HG02885 (cell line): Measurements from ENCODE around the gene BCDIN3D.
"Not testable (repeated sequence)": the region's sequence is repeated elsewhere in the genome, so short reads cannot be mapped to it uniquely, and the experiment has no call there.

Source experiments
- ATAC-seq: cut with Tn5 transposase; IDR thresholded peaks from one replicate; pipeline ENCODE4 v1.9.1; 2021; ENCODE audit warnings: mild to moderate bottlenecking; ENCODE audit not compliant: unreplicated experiment, poor library complexity

The BCDIN3D gene, protein sequence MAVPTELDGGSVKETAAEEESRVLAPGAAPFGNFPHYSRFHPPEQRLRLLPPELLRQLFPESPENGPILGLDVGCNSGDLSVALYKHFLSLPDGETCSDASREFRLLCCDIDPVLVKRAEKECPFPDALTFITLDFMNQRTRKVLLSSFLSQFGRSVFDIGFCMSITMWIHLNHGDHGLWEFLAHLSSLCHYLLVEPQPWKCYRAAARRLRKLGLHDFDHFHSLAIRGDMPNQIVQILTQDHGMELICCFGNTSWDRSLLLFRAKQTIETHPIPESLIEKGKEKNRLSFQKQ

DNA sequence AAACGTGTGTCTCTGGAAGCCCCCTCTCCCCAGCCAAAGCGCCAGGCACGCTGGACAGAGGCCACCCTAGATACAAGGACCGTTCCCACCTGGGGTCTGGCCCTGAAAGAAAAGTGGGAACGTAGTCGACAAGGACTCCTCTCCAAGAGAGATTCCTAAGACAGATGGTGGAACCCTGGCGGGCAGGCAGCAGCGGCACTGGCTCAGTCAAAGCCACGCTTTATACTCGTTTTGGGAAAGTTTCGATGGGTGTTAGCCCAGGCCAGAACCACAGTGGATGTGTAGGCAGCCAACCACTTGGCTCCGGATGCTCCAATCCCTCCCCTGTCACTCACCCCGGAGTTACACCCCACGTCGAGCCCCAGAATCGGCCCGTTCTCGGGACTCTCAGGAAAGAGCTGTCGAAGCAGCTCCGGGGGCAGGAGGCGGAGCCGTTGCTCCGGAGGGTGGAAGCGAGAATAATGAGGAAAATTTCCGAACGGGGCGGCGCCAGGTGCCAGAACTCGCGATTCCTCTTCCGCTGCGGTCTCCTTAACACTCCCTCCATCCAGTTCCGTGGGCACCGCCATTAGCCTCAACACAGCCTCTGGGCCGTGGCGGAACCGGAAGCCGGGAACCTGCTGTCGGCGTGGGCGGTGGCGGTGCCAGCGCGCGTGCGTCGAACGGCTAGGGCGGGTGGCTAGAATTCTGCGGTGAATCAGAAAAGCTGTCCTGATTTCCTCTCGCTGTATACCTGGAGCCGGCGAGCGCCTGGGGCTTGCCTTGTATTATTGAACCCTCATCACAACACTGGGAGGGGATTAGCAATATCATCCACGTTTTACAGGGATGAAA is at the start of gene BCDIN3D:
Gene BCDIN3D (minus strand): TSS at position 588 of the 834 bp plus-strand sequence. CDS start 19 bp downstream, at position 569.
- peak; percentile 92 for ATAC-seq

DNA sequence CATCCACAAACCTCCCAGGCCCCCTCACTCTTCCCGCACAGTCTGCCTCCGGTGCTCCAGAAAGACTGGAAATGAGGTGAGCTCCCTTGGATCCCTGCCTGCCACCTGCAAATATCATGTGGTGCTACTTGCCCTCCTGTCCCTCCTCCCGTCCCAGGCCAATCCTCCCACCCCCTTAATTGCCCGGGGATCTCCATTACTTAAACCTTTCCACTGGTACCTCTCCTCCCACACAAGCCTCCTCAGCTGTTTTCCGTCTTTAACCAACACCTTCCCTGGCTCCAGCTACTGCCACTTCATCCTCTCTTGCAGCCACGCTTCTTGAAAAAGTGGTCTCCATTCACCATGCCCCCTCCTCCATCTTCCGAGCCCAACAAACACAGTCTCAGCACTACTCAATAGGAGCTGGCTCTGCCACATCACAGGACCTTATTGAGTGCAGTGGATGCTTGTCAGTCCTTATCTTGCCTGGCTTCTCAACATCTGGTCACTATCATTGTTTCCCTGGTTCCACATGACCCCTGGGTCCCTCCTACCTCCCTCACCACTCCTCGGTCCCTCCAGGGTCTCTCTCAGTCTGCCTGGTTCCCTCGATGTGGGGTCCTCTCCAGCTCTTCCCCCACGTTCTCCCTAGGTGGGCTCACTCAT is 49.3 kb upstream of the BCDIN3D start:
- no peak for ATAC-seq

DNA sequence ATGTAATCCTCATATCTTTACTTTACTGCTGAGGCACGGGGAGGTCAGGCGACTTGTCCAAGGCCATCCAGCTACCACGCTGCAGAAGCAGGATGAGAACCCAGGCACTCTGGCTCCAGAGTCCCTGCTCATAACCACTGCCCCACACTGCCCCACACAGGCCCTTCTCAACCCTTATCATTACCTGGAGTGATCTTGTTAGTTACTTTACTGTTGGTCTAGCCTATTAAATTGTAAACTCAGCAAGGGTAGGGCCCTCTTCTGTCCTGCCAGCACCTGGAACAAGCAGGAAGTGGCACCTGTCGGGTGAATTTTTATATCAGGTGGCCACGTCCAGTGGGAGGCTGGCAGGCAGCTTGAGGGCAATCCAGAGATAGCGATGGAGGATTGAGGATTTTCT is 48.6 kb upstream of the BCDIN3D start:
- no peak for ATAC-seq

DNA sequence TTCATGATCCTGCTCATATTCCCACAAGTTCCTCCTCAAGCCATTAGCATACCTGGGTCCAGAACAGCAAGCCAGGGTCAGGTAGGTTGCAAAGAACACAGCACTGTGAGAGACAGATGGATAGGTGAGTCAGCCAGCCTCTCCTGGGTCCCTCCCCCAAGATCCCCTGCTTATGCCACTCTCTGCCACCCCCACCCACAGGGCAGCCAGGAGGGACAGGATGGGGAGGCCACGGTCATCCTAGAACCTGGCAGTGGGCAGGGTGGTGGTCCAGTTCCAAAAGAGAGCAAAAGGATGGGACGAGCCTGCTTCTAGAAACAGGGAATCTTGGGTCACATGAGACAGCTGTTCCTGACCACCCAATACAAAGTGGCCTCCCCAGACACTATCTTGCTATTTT is 48.1 kb upstream of the BCDIN3D start:
- no peak for ATAC-seq

DNA sequence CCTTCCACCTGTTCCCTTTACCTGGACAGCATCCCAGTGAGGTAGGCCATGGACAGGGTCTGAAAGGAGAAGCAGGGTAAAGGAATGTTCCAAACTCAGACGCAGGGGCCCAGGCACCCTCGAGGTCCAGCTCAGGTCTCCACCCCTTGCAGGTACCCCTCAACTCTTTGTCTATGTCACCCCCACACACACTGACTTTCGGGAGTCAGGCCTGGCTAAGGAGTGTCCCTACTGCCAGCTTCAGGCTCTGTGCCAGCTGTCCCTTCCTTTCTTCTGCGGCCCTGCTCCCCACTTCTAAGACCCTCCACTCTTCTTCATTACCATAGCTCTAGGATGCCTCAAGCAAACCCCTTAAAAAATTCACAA is 47.2 kb upstream of the BCDIN3D start:
- no peak for ATAC-seq

DNA sequence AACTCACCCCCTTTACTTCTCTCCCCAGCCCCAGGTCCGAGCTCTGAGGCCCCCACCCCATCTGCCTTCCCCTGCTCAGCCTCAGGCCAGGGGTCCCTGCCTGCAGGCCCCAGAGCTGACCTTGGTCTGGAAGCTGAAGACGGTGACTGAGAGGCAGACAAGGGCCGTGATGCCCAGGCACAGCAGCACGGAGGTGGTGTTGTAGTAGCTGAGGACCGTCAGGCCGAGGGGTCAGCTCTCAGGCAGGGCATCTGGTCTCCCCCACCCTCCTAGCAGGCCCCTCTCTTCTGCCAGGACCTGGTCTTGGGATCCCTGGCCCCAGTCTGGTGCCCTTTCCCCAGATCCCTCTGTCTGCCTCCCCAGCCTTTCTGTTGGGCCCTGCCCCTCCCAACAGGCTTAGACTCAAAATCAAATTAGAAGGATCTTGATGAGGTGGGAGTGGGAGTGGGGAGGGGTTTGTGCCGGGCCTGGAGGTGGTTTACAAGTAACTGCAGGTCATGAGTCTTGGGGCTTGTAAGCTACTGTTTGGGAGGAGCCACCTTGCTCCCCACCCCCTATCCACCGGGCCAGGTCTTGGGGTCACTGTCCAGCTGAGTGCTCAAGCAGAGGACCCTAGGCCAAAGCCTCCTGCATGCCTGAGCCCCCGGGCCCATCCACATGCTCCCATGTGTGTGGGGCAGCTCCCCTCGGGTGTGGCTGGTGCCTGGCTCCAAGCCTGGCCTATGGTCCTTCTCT is 46.6 kb upstream of the BCDIN3D start:
- ATAC-seq, result no peak

DNA sequence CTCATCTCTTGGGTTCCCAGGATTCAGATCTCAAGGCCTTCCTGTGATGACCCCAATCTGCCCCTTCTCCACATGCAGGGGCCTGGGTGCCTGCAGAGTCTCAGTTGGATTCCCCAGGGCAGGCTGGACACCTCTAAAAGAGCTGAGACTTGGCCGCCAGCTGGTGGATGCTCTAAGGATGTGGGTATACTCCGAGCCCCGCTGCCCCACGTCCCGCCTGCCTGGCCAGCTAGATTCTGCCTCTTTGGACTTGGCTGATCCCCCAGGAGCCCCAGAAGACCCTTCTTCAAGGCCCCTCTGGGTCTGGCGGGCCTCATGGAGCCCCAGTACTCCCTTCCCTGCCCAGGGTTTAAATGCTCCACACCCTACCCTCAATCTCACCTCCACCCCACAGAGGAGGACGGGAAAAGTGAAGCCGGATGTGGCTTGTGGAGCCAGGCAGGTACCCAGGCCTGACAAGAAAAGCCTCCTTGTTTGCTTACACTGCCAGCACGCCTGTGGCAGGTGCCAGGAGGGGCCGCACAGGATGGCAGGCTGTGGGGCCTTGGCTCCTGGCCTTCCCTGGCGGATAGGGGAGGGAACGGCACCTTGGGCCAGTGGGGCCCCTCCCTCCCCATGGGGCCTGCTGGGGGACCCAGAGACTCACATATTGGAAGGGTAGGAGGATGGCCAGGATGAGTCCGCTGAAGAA is 45.7 kb upstream of the BCDIN3D start:
- no peak for ATAC-seq

DNA sequence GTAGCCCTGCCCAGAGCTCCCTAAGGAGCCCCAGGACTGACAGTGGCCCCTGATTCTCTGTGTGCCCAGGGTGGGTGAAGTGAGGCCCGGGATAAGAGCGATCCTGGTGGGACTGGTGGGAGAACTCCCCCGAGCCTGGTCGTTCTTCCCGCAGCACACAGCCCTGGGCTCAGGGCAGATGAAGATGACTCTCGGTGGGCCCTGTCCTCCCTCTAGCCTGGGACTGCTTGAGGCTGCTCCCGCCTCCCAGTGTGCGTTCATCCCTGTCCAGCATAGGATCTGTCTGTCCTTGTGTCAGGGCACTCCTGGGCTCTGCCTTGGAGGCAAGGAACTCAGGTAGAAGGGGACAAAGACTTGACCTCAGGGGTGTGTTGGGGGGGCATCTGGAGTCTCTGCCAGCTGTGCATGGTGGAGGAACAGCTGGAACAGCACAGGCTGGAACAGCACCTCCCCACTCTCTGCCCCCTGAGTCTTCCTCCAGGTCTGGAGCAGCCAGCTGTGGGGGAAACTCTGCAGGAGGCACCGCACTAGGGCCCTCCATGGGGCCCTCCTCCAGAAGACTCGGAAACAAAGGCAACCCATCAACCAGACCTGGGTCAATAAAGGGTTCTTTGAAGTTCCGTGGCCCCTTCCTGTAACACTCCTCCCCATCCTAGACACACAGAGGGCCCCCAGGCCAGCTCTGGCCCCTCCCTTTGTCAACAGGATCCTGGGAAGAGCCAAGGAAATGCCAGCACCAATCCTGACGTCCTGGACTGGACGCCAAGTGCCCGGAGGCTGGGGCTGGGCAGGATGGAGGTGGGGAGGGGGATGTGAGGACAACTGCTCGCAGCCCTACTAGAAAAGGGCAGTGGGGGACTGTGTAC is 44.9 kb upstream of the BCDIN3D start:
- ATAC-seq, result no peak

DNA sequence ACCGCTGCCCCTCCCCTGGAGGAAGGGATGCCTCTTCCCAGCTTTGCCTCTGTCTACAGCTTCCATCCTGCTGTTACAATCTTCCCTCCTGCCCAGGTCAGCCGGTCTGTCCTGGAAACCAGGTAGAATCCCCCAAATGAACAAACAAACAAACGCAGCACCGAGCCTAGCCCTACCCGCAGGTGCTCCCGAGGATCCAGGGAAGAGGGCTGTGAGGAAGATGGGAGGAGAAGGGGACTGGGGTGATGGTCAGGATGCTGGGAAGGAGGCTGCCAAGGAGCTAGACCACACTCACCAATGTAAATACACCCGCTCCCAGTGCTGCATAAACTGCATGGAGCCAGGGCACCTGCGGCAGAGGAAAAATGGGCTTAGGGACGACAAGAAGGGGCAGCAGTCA is 44.2 kb upstream of the BCDIN3D start:
- no peak for ATAC-seq

DNA sequence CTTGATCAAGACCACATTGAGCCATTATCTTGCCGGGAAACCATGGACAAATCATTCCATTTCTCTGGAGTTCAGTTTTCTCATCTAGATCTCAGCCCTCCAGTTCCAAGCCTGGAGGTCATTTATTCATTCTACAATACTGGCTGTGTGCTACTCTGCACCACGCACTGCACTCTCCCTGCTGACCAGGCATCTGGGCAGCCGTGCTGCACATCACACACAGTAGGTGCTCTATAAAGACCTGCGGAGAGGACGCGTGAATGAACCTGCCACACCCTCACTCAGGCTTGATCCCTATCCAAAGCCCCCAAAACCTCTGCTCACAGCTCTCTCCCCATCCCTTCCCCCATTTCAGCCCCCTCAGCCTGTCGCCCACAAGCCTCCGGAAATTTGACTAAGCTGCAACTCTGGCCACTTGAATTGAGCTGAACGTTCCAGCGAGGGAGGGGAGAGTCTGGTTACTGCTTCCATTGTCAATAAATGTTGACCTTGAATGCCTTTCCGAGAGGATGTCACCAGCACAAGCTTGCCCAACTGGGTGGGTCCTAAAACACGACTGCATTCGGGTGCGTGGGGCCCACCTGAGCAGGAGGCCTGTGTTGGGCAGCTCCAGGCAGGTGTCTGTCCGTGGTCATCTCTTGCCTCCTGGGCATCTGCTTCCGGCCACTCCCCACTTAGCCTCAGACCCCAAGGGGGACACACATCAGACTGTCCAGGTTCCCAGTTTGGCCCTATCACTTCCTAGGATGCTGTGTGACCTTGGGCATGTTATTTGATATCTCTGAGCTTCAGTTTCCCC is 43.0 kb upstream of the BCDIN3D start:
- no peak for ATAC-seq

DNA sequence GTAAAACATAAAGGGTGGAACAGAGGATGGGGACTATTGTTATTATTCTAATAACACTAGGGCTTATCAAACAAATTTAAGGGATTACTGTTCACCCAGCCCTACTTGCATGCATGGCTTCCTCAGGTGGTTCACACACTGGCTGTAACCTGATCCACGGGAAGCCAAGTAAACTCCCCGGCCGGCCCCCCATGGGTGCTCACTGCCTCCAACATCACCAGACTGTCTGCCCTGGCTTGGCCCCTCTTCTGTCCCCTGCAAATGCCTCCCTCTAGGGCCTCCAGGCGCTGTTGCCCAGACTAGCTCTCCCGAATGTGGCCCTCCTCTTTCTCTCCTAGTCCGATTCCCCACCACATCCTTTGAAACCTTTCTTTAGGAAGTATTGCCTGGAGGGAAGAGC is 42.2 kb upstream of the BCDIN3D start:
- no peak for ATAC-seq

DNA sequence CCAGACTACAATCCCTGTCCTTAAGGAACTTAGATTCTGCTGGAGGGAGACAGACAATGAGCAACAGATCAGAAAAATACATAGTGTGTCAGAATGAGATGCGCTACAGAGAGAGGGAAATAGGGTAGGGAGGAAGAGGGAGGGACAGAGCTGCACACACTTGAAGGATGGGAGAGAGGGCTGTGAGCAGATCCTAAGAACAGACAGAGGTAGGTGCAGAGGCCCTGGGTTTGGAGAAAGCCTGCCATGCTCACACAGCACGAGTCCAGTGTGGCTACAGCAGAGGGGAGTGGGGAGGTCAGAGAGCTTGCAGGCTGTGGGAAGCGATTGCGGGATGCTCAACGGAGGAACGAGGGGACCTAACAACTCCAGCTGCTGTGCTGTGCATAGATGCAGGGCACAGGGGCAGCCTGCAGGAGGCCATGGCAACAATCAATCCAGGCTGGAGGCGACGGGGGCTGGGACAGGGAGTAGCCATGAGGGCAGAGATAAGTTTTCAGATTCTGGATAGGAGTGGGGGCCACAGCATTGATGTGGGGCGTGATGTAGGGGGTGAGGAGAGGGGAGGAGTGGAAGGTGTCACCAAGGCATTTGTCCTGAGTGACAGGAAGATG is 40.1 kb upstream of the BCDIN3D start:
- ATAC-seq, result no peak

DNA sequence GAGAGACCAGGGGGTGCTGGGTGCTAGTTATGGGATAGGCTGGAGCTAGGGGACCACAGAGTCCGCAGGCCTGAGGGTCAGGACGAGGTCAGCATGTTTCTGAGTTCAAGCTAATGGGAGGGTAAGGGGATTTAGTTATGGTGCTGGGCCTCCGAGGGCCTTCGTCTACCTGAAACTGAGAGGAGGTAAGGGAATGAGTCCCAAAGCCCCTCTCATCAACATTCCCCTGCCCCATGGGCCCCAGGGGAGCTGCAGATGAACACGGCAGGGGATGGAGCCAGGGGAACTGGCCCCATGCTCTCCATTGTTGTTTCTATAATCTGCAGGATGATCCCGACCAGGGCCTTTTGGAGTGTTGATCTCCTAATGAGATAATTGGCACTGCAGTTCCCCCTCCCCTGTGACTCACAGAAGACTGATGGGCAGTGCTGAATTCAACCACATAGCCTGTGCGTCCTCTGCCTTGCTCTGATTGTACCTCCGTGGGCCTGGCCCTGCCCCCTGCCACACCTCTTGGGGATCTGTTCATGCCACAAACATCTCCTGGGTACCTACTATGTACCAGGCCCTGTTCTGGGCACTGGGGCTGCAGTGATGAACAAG is 39.4 kb upstream of the BCDIN3D start:
- no peak for ATAC-seq

DNA sequence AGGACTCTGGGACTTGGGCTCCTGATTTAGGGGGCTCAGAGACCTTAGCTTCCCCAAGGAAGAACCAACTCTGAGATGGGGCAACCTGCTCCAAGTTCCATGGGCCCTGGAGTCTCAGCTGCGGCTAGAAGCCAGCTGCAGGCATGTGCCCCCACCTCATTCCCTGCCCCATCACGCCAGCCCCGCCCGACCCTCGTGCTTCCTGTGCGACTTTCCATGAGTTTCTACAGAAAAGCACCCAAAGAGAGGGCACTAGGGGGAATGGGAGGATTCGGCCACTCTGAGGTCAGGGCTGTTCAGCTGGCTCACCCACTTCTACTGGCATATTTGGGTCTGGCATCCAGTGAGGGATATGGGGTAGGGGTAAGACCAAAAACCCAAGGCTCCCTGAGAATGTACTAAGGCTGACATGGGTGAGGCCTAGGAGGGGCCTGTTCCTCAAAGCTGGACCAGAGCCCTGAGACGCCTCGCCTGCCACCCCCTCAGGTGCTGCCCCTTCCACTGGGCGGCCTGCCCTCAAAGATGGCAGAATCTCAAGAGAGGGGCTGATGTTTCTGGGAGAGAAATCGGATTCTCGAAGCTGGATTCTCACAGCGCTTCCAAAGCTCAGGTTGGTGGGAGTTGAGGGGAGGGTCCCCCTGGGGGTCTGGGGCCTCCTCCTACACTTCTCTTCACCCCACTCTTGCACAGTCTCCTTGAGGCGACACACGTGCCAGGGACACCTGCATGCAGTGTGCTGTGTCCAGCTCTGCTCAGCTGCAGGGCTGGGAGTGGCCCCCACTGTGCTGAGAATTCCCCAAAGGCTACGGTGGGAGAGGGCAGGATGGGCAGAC is 38.7 kb upstream of the BCDIN3D start:
- no peak for ATAC-seq

DNA sequence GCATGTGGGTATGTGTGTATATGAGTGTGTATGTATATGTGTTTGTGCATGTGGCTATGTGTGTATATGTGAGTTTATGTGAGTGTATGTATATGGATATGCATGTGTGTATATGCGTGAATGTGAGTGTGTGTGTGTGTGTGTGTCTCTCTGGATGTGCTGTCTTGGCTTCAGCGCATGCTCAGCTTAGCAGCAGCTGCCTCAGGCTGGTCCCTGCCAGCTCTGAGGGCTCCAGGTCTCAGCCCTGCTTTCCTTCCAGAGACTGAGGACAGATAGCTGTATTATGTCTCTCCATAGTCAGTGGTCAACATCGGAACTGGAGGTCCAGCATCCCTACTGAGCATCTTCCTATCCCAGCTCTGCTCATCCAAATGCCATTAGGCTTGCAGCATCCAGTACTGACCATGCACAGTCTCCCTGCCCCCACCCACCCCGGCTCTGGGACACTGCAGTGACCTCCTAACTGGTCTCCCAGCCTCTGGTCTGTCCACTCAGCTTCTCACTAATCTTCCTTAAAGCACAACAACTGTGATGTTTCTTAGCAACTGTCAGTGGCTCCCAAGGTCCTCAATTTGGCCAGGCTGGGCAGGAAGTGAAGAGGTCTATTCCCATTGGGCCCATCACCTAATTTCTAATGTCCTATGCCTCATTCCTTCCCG is 38.0 kb upstream of the BCDIN3D start:
- ATAC-seq, result no peak

DNA sequence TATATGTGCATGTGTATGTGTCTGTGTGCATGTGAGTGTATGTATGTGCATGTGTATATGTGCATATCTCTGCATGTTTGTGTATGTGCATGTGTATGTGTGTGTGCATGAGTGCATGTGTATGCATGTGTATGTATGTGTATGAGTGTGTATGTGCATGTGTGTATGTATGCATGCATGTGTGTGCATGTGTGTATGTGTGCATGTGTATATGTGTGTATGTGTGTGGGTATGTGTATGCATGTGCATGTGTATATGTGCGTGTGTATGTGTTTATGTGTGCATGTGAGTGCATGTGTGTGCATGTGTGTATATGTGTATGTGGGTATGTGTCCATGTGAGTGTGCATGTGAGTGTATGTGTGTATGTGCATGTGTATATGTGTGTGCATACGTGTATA is 36.2 kb upstream of the BCDIN3D start:
- not testable (repeated sequence) for ATAC-seq
